Astrocyte (in vitro differentiated cells and primary cell): ENCODE results near the gene HYI.

Source experiments
- EZH2 ChIP-seq: IDR thresholded peaks from 2 replicates; pipeline ENCODE4 v1.6.1; 2012; ENCODE audit warnings: mild to moderate bottlenecking, low read length, inconsistent platforms; ENCODE audit not compliant: insufficient read depth
- TF ChIP-seq, protein P1 (sequence below): IDR thresholded peaks from 2 replicates; pipeline ENCODE4 v1.5.1; 2011; ENCODE audit warnings: low read depth, mild to moderate bottlenecking, inconsistent platforms, low read length, moderate library complexity; ENCODE audit not compliant: insufficient read depth

DNA sequence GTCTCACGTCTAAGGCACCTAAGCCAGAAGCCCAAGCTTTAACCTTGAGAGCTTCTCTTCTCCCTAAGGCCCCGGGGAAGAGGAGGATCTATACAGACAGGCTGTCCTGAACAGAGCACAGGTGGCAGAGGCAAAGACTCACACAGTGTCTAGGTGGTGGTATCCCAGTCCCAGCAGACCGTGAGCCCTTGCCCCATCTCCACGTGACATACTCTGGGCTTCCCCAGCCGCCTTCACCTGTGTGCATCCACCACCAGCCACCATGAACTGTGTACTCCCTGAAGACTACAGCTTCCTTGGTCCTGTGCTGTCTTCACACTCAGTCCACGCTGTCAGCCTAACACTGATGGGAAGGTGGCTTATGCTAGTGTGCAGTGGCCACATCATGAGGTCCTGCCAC, 32.3 kb downstream of the HYI start:
- TF ChIP-seq, protein P1, sequence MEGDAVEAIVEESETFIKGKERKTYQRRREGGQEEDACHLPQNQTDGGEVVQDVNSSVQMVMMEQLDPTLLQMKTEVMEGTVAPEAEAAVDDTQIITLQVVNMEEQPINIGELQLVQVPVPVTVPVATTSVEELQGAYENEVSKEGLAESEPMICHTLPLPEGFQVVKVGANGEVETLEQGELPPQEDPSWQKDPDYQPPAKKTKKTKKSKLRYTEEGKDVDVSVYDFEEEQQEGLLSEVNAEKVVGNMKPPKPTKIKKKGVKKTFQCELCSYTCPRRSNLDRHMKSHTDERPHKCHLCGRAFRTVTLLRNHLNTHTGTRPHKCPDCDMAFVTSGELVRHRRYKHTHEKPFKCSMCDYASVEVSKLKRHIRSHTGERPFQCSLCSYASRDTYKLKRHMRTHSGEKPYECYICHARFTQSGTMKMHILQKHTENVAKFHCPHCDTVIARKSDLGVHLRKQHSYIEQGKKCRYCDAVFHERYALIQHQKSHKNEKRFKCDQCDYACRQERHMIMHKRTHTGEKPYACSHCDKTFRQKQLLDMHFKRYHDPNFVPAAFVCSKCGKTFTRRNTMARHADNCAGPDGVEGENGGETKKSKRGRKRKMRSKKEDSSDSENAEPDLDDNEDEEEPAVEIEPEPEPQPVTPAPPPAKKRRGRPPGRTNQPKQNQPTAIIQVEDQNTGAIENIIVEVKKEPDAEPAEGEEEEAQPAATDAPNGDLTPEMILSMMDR: no peak
- TF ChIP-seq EZH2: no peak
